ENCODE data around the gene GALNT7.
"Not testable (repeated sequence)": the region's sequence is repeated elsewhere in the genome, so short reads cannot be mapped to it uniquely, and the experiment has no call there.

Gene GALNT7

GRCh38 chr4:173217075-173217474, 48.5 kb downstream of the GALNT7 start:
- no peak for TF ChIP-seq CTCF (IDR thresholded peaks at IDR 0.05; ENCODE audit: low read depth, low read length)
- H3K4me3 ChIP-seq (ENCODE audit: low read depth, low read length), result no peak overlapping the region

- no peak for TF ChIP-seq CTCF (IDR thresholded peaks at IDR 0.05; ENCODE audit: low read depth, low read length)
Observed at GRCh38 chr4:173217727-173218126, 49.1 kb downstream of the GALNT7 start.

GRCh38 chr4:173218411-173219125, 50.0 kb downstream of the GALNT7 start:
- TF ChIP-seq CTCF (IDR thresholded peaks at IDR 0.05; ENCODE audit: low read depth, low read length), result no peak
- H3K4me3 ChIP-seq (ENCODE audit: low read depth, low read length), result no peak overlapping the region

More at GRCh38 chr4:173217727-173218126, 49.1 kb downstream of the GALNT7 start:
- no peak overlapping the region for H3K4me3 ChIP-seq (ENCODE audit: low read depth, low read length)

GRCh38 chr4:173219126-173219437, 50.5 kb downstream of the GALNT7 start:
- not testable (repeated sequence) for H3K4me3 ChIP-seq (ENCODE audit: low read depth, low read length)

GRCh38 chr4:173223743-173224142, 55.1 kb downstream of the GALNT7 start:
- no peak for TF ChIP-seq CTCF (IDR thresholded peaks at IDR 0.05; ENCODE audit: low read depth, low read length)
- no peak overlapping the region for H3K4me3 ChIP-seq (ENCODE audit: low read depth, low read length)

- H3K4me3 ChIP-seq (ENCODE audit: low read depth, low read length), result no peak overlapping the region
- TF ChIP-seq CTCF (IDR thresholded peaks at IDR 0.05; ENCODE audit: low read depth, low read length), result no peak
Observed at GRCh38 chr4:173226401-173226888, 57.8 kb downstream of the GALNT7 start.

- no peak overlapping the region for H3K4me3 ChIP-seq (ENCODE audit: low read depth, low read length)
- TF ChIP-seq CTCF (IDR thresholded peaks at IDR 0.05; ENCODE audit: low read depth, low read length), result no peak
Observed at GRCh38 chr4:173227756-173228155, 59.1 kb downstream of the GALNT7 start.

GRCh38 chr4:173230062-173230461, 61.5 kb downstream of the GALNT7 start:
- no peak for TF ChIP-seq CTCF (IDR thresholded peaks at IDR 0.05; ENCODE audit: low read depth, low read length)
- no peak overlapping the region for H3K4me3 ChIP-seq (ENCODE audit: low read depth, low read length)

Measured in WI38 (cell line).